A673 (cell line): Measurements from ENCODE around the gene MPO.

ENCODE experiments used
- CTCF ChIP-seq: fragments of 300-800, 200-600 bp; sonication (generic); conservative IDR thresholded peaks from 2 replicates; pipeline ENCODE4 v1.5.1; 2017; ENCODE audit warnings: low read depth, mild to moderate bottlenecking, antibody characterized with exemption, low read length, moderate library complexity, mixed read lengths
- EZH2 ChIP-seq: fragments of 200-600 bp; sonication (generic); IDR thresholded peaks from 2 replicates; pipeline ENCODE4 v1.6.1; 2017; ENCODE audit warnings: borderline replicate concordance, low read depth, mild to moderate bottlenecking, mixed read lengths, antibody characterized with exemption, low read length; ENCODE audit not compliant: poor library complexity, severe bottlenecking

GRCh38 chr17:58267347-58268324 lies 13.1 kb downstream of the MPO start:
- TF ChIP-seq CTCF (no peak), EZH2 (no peak)
